Stimulated activated CD4-positive, alpha-beta T cell treated with anti-CD3 and anti-CD28 coated beads, Interleukin-12 subunit alpha, Interleukin-12 subunit beta, amount 100 ng/mL, for 4 hours (primary cell): Measurements from ENCODE around the gene TENT5C.

Experiments
- DNase-seq: peaks from one replicate; pipeline ENCODE4 v3.0.0-alpha.2; 2020

The TENT5C gene

GRCh38 chr1:117660271-117660965 is 54.6 kb downstream of the TENT5C start:
- DNase-seq = no peak

DNA sequence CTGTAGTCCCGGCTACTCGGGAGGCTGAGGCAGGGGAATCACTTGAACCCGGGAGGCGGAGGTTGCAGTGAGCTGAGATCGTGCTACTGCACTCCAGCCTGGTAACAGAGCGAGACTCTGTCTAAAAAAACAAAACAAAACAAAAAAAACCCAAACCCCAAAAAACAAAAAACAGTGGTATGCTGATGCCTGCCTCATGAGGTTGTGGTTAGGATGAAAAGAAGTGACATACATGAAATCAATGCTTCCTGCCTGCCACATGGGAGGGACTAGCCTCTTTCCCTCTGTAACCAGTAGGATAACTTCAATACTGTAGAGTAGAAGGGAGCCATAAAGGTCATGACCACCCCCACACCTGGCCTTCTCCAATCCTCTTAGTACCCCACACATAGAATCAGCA is 55.2 kb downstream of the TENT5C start:
- DNase-seq = no peak

DNA sequence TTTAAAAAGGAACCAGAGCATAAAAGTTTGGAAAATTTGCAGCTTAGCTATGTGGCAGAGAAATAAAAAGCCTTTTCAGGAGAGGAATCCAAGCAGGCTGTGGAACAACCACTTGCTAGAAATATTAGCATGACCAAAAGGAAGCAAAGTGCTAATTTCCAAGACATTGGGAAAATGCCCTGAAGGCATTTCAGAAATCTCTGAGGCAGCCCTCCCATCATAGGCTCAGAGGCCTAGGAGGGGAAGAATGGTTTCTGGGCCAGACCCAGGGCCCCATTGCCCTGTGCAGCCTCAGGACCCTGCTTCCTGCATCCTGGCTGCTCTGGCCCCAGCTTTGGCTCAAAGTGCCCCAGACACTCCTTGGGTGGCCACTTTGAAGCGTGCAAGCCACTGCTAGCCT is 56.8 kb downstream of the TENT5C start:
- DNase-seq = no peak

GRCh38 chr1:117663156-117663902 is 57.5 kb downstream of the TENT5C start:
- no peak for DNase-seq

DNA sequence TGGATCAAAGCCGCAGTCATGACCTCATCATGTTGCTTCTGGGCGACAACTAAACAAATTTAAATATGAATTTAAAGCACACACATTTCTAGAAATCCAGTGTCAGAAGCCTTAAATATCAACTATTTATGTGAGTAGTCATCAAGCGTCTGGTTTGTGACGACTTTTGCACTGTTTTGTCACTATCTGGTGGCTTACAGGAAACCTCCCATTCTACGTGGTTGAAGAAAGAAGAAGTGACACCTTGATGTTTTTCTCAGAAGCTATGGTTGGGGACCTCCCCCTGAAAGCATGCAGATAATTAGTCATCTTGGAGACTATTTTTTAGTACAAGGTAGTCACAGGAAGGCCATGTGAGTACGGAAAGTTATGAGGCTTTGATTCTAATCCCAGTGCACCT is 58.5 kb downstream of the TENT5C start:
- DNase-seq = peak; percentile 8

DNA sequence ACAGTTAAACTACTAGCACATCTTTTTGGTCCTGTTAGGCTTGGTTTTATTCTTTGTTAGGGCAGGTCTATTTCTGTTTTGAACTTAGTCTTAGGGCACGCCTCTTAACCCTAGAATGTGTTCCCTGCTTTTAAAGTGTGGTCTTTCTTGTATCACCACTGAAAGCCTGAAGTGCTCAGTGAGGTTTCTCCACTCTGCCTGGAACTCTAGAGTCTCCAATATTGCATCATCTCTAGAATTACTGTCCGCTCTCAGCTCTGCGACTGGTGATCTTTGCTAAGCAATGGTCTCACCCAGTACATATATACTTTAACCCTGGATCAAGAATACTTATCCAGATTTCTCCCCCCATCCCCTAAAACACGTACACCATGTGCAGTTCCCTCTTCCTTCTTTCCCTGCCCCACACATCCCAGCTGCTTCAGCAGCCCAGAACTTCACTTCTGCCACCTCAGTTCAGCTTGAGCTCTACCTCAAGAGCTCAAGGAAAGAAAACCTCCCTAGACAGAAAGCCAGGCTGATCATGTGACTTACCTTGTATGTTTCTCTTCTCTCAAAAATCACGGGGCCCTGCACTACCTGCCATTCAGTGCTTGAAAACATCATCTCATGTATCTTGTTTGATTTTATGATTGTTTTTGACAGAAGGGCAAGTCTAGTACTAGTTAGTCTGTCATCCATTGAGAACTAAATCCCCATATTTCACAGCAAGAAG is 59.9 kb downstream of the TENT5C start:
- DNase-seq = no peak

- DNase-seq = no peak
Observed at GRCh38 chr1:117669572-117669971, 63.7 kb downstream of the TENT5C start.

GRCh38 chr1:117670976-117671780 is 65.3 kb downstream of the TENT5C start:
- no peak for DNase-seq

GRCh38 chr1:117671781-117672501 is 66.1 kb downstream of the TENT5C start:
- no peak for DNase-seq

DNA sequence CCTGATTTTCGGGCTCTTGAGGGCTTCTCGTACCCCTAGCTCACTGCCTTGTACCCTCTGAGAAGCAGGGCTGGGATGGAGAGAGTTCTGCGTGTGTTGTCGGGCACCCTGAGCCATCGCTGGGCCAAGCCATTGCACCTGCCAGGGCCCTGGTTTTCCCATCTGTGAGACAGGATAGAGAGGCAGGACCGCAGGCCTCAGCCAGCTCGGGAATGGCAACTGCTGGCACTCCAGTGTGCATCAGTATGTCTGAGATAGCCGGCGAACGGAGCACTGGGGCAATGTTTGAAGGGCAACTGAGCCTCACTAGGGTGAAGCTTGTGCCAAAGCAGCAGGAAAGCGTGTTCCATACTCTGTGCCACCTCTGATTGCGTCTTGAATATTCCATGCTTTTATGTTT is 66.9 kb downstream of the TENT5C start:
- no peak for DNase-seq

- no peak for DNase-seq
Observed at GRCh38 chr1:117673405-117673804, 67.6 kb downstream of the TENT5C start.

GRCh38 chr1:117674521-117675400 is 68.9 kb downstream of the TENT5C start:
- no peak for DNase-seq

DNA sequence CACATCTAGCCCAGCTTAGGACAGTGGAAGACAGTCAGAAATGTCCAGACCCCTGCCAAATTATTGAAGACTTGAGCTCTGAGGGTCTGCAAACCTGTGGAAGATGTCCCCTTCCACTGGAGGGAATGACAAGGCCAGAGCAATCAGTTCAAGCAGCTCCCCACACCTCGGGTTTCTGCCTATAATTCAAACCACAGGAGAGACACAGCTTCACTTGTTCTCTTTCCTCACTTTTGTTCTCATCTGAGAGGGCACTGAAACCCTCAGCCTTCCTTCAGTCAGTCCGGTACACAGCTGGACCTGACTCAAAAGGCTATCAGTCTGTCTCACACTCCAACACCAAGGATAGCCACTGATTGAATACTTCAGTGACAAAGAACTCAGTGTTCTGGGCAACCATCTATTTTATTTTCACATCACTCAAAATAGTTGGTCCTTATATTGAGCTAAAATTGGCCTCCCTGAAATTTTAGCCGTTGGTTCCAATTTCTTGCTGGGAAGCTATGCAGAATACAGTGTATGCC is 70.1 kb downstream of the TENT5C start:
- no peak for DNase-seq

- DNase-seq = no peak
Observed at GRCh38 chr1:117676615-117677130, 70.8 kb downstream of the TENT5C start.
